RWPE1 (cell line): ENCODE data around the gene CD247.
"Not testable (repeated sequence)": the region's sequence is repeated elsewhere in the genome, so short reads cannot be mapped to it uniquely, and the experiment has no call there.

ENCODE experiments used
- CTCF ChIA-PET: fragments of 350-600 bp; sonication (Branson Sonifier 250); formaldehyde crosslinking; extraction: SDS; loops from one replicate; lab custom pipeline; 2021; lab: Yijun Ruan, JAX
- POLR2A ChIA-PET: fragments of 400-600 bp; formaldehyde crosslinking; extraction: SDS; loops from one replicate; lab custom pipeline; 2020; ENCODE audit warnings: antibody characterized with exemption; ENCODE audit not compliant: low non-redundant PET; lab: Yijun Ruan, JAX
- DNase-seq: peaks from one replicate; pipeline ENCODE4 v3.0.0; 2012; ENCODE audit warnings: low spot score
- H3K27ac ChIP-seq: fragments of 450-650 bp; 2 replicates; pipeline ENCODE4 v1.5.1; 2017
- CTCF ChIP-seq: fragments of 450-650 bp; conservative IDR thresholded peaks from 2 replicates; pipeline ENCODE4 v1.5.1; 2017; ENCODE audit warnings: low read depth, mild to moderate bottlenecking

Gene CD247

GRCh38 chr1:167562702-167563101, 44.4 kb upstream of the CD247 start:
- no peak overlapping the region for H3K27ac ChIP-seq
- DNase-seq = no peak
- CTCF ChIA-PET = interaction anchor here (1.7 kb wide), 1 partner anchor 10 kb away, joined by 5 read pairs; no protein-coding TSS in a partner anchor
- POLR2A ChIA-PET = no interaction called here
- no peak for TF ChIP-seq CTCF

DNA sequence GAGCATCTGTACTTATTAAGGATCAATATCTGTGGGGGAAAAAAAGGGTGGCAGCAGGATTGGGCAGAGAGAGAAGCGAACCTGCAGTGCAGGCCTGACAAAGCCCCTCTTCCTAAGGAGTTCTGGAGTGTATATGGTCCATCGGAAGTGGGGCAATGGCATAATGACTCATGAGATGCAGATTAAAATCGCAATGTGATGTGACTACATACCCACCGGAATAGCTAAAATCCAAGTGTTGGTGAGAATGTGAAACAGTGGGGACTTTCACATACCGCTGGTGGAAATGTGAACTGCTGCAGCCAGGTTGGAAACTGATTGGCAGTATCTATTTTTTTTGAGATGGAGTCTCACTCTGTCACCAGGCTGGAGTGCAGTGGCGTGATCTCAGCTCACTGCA, 43.4 kb upstream of the CD247 start:
- CTCF ChIA-PET = no interaction called here
- no peak for TF ChIP-seq CTCF
- POLR2A ChIA-PET = no interaction called here
- DNase-seq = no peak
- H3K27ac ChIP-seq = no peak overlapping the region

GRCh38 chr1:167555971-167556714, 37.8 kb upstream of the CD247 start:
- ChIA-PET CTCF (interaction anchor here (0.6 to 2.0 kb wide), 7 partner anchors 13 to 1072 kb away, joined by 3 to 10 read pairs (median 3); no protein-coding TSS in a partner anchor), POLR2A (no interaction called here)
- TF ChIP-seq CTCF = peak; percentile 86
- DNase-seq = peak; percentile 77
- H3K27ac ChIP-seq = peak overlapping the region; percentile 38

- H3K27ac ChIP-seq, DNase-seq, POLR2A ChIA-PET: not testable (repeated sequence)
- CTCF ChIA-PET = interaction anchor here (2.0 kb wide), 1 partner anchor 132 kb away, joined by 10 read pairs; no protein-coding TSS in a partner anchor
Measured at GRCh38 chr1:167555072-167555471, 36.7 kb upstream of the CD247 start.

DNA sequence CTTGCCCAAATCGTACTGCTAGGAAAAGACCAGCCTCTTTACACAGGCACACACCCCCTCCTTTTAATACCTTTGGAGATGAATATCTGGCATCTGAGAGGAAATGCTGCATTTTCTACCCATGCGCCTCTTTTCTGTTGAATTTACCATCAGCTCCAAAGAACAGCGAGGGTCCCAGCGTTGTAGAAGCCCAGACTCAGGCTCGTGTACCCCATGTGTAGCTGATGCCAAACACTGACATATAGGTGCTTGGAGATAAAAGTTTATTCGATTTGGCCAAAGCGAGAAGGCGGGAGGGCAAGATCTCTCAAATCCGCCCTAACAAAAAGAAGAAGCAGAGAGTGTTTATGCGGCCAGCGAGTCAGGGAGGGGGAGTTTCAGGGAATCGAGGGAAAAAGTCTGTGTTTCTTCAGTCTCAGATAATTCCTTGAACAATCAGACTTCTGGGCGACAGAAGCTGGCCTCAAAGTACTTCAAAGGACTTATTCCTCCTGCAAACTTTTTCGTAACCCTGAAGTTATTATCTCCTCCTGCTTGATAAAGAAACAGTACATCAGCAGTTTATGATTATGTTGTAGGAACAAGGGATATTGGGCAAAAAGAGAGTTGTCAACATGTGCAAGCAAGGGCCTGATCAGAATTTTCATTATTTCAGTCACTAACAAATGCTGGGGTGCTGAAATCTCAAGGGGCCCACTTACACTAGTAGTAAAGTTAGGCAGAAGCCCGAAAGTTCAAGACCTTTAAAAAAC, 35.9 kb upstream of the CD247 start:
- DNase-seq = no peak
- ChIA-PET POLR2A (interaction anchor here (0.7 kb wide), 1 partner anchor 1756 kb away, joined by 3 read pairs; no protein-coding TSS in a partner anchor), CTCF (no interaction called here)
- peak overlapping the region; percentile 78 for H3K27ac ChIP-seq
- no peak for TF ChIP-seq CTCF

- TF ChIP-seq CTCF = no peak
- H3K27ac ChIP-seq = peak within 1 kb of the TSS; percentile 78
- ChIA-PET CTCF (no interaction called here), POLR2A (interaction anchor here (0.7 kb wide), 1 partner anchor 1755 kb away, joined by 3 read pairs; no protein-coding TSS in a partner anchor)
- peak; percentile 95 for DNase-seq
Measured at GRCh38 chr1:167553136-167554027, 35.1 kb upstream of the CD247 start, which contains the start of gene CREG1. Gene CREG1, minus strand, starts transcription at chr1:167553762.
